Urothelium cell line (cell line): Measurements from ENCODE around the gene LSAMP.

Experiments
- DNase-seq: peaks from one replicate; pipeline ENCODE4 v3.0.0; 2011; ENCODE audit warnings: low spot score, mixed read lengths
- FAIRE-seq: peaks from 2 replicates; lab custom pipeline; 2011; peaks lifted over from hg19 to GRCh38; lab: Jason Lieb, UNC

Gene LSAMP

DNA sequence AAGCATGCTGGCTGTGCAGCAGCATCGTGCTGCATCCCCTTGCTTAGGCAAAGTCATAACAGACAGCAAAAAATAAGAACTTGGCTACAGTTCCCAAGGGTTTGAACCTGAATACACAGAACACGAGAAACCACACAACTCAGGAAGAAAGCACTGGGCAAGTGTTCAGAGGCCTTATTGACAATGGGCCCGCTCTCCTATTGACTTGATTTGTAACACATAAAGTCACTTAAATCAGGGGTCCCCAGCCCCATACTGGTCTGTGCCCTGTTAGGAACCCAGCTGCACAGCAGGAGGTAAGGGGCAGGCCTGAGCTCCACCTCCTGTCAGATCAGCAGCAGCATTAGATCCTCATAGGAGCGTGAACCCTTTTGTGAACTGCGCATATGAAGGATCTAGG lies 145.1 kb downstream of the LSAMP start:
- FAIRE-seq (no peak), DNase-seq (no peak)

- FAIRE-seq = no peak
- no peak for DNase-seq
Measured at GRCh38 chr3:116299646-116300081, 145.6 kb downstream of the LSAMP start.

DNA sequence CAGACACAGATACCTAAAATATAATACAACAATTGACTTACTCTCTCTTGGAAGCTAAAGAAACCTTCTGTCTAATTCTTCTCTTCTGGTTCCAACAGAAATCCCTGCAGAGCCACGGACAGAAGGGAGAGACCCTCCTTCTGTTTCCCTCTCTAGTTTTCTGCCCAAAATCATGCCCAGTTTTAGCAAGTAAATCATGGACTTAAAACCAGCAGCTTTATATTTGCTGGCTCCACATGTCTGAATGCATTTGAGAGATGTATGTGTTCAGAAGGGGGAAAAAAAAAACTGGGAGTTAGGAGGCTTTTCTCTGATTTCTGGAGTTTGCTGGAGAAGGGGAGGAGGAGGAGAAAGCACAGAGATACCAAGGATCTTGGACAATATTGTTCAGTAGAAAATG lies 147.1 kb downstream of the LSAMP start:
- DNase-seq (no peak), FAIRE-seq (no peak)

GRCh38 chr3:116291141-116291540 lies 154.1 kb downstream of the LSAMP start:
- no peak for DNase-seq

DNA sequence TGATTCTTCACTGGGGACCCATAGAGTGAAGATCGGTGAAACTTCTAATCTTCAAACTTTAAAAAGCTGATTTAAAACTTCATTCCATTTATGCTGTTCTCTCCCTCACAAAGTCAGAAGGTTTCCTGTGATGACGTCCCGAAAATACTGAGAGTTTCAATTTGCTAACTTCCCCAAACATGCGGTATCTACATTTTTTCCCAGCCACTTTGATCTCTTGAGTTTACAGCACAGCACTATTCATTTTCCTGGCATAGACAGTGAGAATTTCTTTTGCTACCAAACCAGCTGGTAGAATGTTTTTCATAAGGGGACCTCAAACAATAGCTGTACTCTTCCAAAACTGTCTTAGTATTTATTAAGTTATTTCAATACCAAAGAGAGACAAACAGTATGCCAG lies 156.8 kb downstream of the LSAMP start:
- DNase-seq (no peak), FAIRE-seq (no peak)

More at GRCh38 chr3:116291141-116291540, 154.1 kb downstream of the LSAMP start:
- no peak for FAIRE-seq

GRCh38 chr3:116285781-116286421 lies 159.4 kb downstream of the LSAMP start:
- FAIRE-seq = no peak
- DNase-seq = no peak

- FAIRE-seq = no peak
- DNase-seq = no peak
Measured at GRCh38 chr3:116281313-116282143, 163.8 kb downstream of the LSAMP start.

GRCh38 chr3:116280130-116280740 lies 165.1 kb downstream of the LSAMP start:
- no peak for DNase-seq
- no peak for FAIRE-seq

GRCh38 chr3:116276675-116277074 lies 168.6 kb downstream of the LSAMP start:
- no peak for FAIRE-seq
- no peak for DNase-seq

- DNase-seq = no peak
- no peak for FAIRE-seq
Measured at GRCh38 chr3:116270056-116270455, 175.2 kb downstream of the LSAMP start.

DNA sequence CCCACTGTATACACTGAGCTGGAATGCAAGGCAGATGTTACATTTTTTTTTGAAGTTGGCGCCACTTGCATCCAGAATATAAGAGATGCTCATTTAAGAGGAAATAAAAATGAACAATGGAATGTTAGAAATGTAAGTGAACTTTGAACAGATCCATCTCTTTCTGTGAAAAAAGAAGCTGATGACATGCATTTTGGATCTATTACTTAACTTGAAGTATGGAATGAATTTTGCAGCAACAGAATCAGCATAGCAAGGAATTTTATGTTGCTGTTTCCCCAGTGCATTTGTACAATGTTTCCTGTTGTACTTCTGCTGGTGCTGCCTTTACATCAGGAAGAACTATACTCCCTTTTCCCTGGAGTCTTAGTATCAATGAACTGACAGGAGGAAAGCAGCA lies 178.2 kb downstream of the LSAMP start:
- no peak for DNase-seq
- FAIRE-seq = no peak

DNA sequence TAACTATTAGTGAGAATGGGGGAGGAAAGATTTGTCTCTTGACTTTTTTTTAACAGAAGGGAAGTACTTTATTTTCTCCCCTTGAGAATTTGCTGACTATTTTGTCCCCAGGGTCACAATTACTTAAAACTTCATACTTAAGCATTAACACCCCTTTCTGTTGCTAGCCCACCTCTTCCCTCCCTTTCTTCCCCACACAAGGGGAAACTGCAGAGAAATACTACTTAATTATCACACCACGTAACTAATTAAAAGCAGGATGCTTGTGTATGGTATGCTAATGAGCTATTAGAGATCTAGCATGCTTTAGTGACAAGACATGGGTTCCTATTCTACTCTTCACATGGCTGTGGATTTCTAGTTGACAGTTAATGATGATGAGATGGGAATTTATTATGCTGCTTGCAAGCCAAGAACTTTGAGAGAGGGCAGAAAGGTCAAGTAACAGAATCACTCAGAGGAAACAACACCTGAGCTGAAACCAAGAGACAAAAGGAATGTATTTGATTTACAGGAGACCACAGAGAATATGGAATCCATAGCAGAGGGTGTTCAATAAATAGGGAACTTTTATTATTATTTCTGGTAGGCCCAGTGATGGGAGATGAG lies 179.2 kb downstream of the LSAMP start:
- DNase-seq = no peak
- FAIRE-seq = no peak

GRCh38 chr3:116265320-116265695 lies 180.0 kb downstream of the LSAMP start:
- no peak for DNase-seq
- FAIRE-seq = no peak

DNA sequence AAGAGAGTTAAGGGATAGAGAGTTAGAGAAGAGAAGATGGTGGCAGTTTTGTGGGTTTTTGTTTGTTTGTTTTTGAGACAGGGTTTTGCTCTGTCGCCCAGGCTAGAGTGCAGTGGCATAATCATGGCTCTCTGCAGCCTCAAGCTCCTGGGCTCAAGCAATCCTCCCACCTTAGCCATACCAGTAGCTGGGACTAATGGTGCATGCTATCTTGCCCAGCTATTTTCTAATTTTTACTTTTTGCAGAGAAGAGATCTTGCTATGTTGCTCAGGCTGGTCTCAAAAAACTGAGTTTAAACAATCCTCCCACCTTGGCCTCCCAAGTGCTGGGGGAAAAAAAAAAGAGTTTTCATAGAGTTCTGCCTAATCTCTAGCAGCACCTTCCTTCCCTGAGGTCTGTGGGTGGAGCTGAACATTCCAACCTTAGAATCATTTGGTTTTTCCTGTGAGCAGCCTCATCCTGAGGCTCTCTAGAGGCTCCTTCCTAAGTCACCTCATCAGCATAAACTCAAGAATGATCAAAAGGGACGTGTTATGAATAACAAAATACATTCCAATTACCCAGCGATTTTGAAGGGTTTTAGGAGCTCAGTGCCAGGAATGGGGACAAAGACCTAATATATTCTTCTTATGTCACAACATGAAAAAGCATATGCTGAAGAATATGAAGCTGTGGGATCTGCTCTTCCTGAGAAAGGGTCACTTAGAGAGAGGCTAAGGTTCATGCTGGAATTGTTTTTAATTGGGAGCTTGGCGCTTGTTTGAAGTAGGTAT lies 180.6 kb downstream of the LSAMP start:
- no peak for FAIRE-seq
- DNase-seq = no peak

GRCh38 chr3:116263842-116264545 lies 181.3 kb downstream of the LSAMP start:
- DNase-seq (no peak), FAIRE-seq (no peak)

GRCh38 chr3:116260491-116260890 lies 184.8 kb downstream of the LSAMP start:
- FAIRE-seq = no peak
- no peak for DNase-seq

- FAIRE-seq = no peak
Measured at GRCh38 chr3:116259984-116260383, 185.3 kb downstream of the LSAMP start.

GRCh38 chr3:116256843-116257485 lies 188.3 kb downstream of the LSAMP start:
- FAIRE-seq = no peak

More at GRCh38 chr3:116259984-116260383, 185.3 kb downstream of the LSAMP start:
- DNase-seq = no peak

GRCh38 chr3:116254541-116254940 lies 190.7 kb downstream of the LSAMP start:
- no peak for FAIRE-seq
- DNase-seq = no peak

More at GRCh38 chr3:116256843-116257485, 188.3 kb downstream of the LSAMP start:
- DNase-seq = no peak
